ENCODE data around the gene NECTIN2. TPM values are rescaled to one million over a fixed set of nuclear protein-coding genes. Genes with fewer than 3 reads are reported as not detected.
A peak's percentile ranks its signal among the peaks of the same experiment; 100 is the strongest.

NECTIN2 gene
- total and polyA plus RNA-seq, 2 experiments from 2014 or later, result 60.5 to 71.7 TPM

GRCh38 chr19:44865196-44865767 is 19.2 kb downstream of the NECTIN2 start:
- no peaks in the 10 kb centered on the region for H3K27me3 ChIP-seq (replicated peaks; ENCODE audit: insufficient read depth)
- H3K9ac ChIP-seq, result no peak overlapping the region
- no peaks in the 10 kb centered on the region for H3K9me2 ChIP-seq (ENCODE audit: insufficient read depth)
- H3K4me3 ChIP-seq, result no peak overlapping the region
- H3K79me2 ChIP-seq (ENCODE audit: insufficient read depth), result peaks cover 28% of the 10 kb centered on the region
- H4K20me1 ChIP-seq (ENCODE audit: insufficient read depth), result no peaks in the 10 kb centered on the region
- WGBS, 2 experiments (ENCODE audit: low coverage in 1 of 2, low lambda C conversion rate in 2 of 2, missing lambda C conversion rate in 2 of 2), result 95 to 97% methylated on average over 24 to 27 of the region's 27 CpGs
- no peak overlapping the region for H2AFZ ChIP-seq
- TF ChIP-seq EZH2 (IDR thresholded peaks at IDR 0.05; ENCODE audit: insufficient read depth, poor library complexity, severe bottlenecking), result no peak
- no peak for TF ChIP-seq EZH2phosphoT487 (IDR thresholded peaks at IDR 0.05; ENCODE audit: insufficient read depth, low read depth)
- DNase-seq, result no peak
- H3K4me2 ChIP-seq (ENCODE audit: unreplicated experiment), result no peak overlapping the region
- H3K4me1 ChIP-seq (ENCODE audit: insufficient read depth), result peaks cover 5% of the 10 kb centered on the region; the same call in 1 of the 2 replicates
- H3F3A ChIP-seq (ENCODE audit: insufficient read depth), result no peaks in the 10 kb centered on the region
- no peaks in the 10 kb centered on the region; the same call in 1 of the 2 replicates for H3K36me3 ChIP-seq (ENCODE audit: low read depth)
- H3K9me3 ChIP-seq (ENCODE audit: low read depth), result no peaks in the 10 kb centered on the region
- in situ Hi-C loops (cut with MboI), result no loop called here
- no peak overlapping the region for H3K27ac ChIP-seq

- Histone ChIP-seq H3K79me2 (ENCODE audit: insufficient read depth) (peaks cover 16% of the 10 kb centered on the region), H3K9ac (no peak overlapping the region), H3K9me2 (ENCODE audit: insufficient read depth) (no peaks in the 10 kb centered on the region), H3K4me1 (ENCODE audit: insufficient read depth) (peaks cover 5% of the 10 kb centered on the region; the same call in 1 of the 2 replicates), H3K9me3 (ENCODE audit: low read depth) (no peaks in the 10 kb centered on the region), H3K4me2 (ENCODE audit: unreplicated experiment) (no peak overlapping the region), H3K4me3 (no peak overlapping the region), H3K27me3 (replicated peaks; ENCODE audit: insufficient read depth) (no peaks in the 10 kb centered on the region), H4K20me1 (ENCODE audit: insufficient read depth) (no peaks in the 10 kb centered on the region), H2AFZ (no peak overlapping the region), H3F3A (ENCODE audit: insufficient read depth) (no peaks in the 10 kb centered on the region), H3K36me3 (ENCODE audit: low read depth) (no peaks in the 10 kb centered on the region; the same call in 1 of the 2 replicates), H3K27ac (no peak overlapping the region)
- DNase-seq, result no peak
- TF ChIP-seq EZH2 (IDR thresholded peaks at IDR 0.05; ENCODE audit: insufficient read depth, poor library complexity, severe bottlenecking) (no peak), EZH2phosphoT487 (IDR thresholded peaks at IDR 0.05; ENCODE audit: insufficient read depth, low read depth) (no peak)
- WGBS, 2 experiments (ENCODE audit: low coverage in 1 of 2, low lambda C conversion rate in 2 of 2, missing lambda C conversion rate in 2 of 2), result 95 to 97% methylated on average over 4 of the region's 4 CpGs
- in situ Hi-C loops (cut with MboI), result no loop called here
Measured at GRCh38 chr19:44866664-44867063, 20.6 kb downstream of the NECTIN2 start.

GRCh38 chr19:44867578-44867977 is 21.5 kb downstream of the NECTIN2 start:
- H3K4me2 ChIP-seq (ENCODE audit: unreplicated experiment), result no peak overlapping the region
- H3K4me3 ChIP-seq, result no peak overlapping the region
- no peak for DNase-seq
- H3K27ac ChIP-seq, result no peak overlapping the region
- H3K79me2 ChIP-seq (ENCODE audit: insufficient read depth), result peaks cover 7% of the 10 kb centered on the region
- no peaks in the 10 kb centered on the region for H3K9me2 ChIP-seq (ENCODE audit: insufficient read depth)
- in situ Hi-C loops (cut with MboI), result no loop called here
- peaks cover 5% of the 10 kb centered on the region; the same call in 1 of the 2 replicates for H3K4me1 ChIP-seq (ENCODE audit: insufficient read depth)
- no peaks in the 10 kb centered on the region for H4K20me1 ChIP-seq (ENCODE audit: insufficient read depth)
- no peaks in the 10 kb centered on the region for H3K9me3 ChIP-seq (ENCODE audit: low read depth)
- TF ChIP-seq EZH2phosphoT487 (IDR thresholded peaks at IDR 0.05; ENCODE audit: insufficient read depth, low read depth) (no peak), EZH2 (IDR thresholded peaks at IDR 0.05; ENCODE audit: insufficient read depth, poor library complexity, severe bottlenecking) (no peak)
- H3K27me3 ChIP-seq (replicated peaks; ENCODE audit: insufficient read depth), result no peaks in the 10 kb centered on the region
- no peak overlapping the region for H3K9ac ChIP-seq
- no peak overlapping the region for H2AFZ ChIP-seq
- H3K36me3 ChIP-seq (ENCODE audit: low read depth), result no peaks in the 10 kb centered on the region; the same call in 1 of the 2 replicates
- WGBS, 2 experiments (ENCODE audit: low coverage in 1 of 2, low lambda C conversion rate in 2 of 2, missing lambda C conversion rate in 2 of 2), result 91 to 93% methylated on average over 12 of the region's 12 CpGs
- H3F3A ChIP-seq (ENCODE audit: insufficient read depth), result no peaks in the 10 kb centered on the region

GRCh38 chr19:44869733-44870470 is 23.8 kb downstream of the NECTIN2 start:
- 0 out of 2 replicates have a peak, but pooled peaks cover 4% of the 10 kb centered on the region for H3K79me2 ChIP-seq (ENCODE audit: insufficient read depth)
- H3K9me2 ChIP-seq (ENCODE audit: insufficient read depth), result no peaks in the 10 kb centered on the region
- H2AFZ ChIP-seq, result no peak overlapping the region
- H3K27me3 ChIP-seq (replicated peaks; ENCODE audit: insufficient read depth), result no peaks in the 10 kb centered on the region
- H3K4me1 ChIP-seq (ENCODE audit: insufficient read depth), result peaks cover 5% of the 10 kb centered on the region; the same call in 1 of the 2 replicates
- H3K9ac ChIP-seq, result no peak overlapping the region
- H3F3A ChIP-seq (ENCODE audit: insufficient read depth), result no peaks in the 10 kb centered on the region
- H3K4me3 ChIP-seq, result no peak overlapping the region
- H3K9me3 ChIP-seq (ENCODE audit: low read depth), result no peaks in the 10 kb centered on the region
- peaks cover 3% of the 10 kb centered on the region; the same call in 1 of the 2 replicates for H3K36me3 ChIP-seq (ENCODE audit: low read depth)
- peak; percentile 55 for DNase-seq
- TF ChIP-seq EZH2 (IDR thresholded peaks at IDR 0.05; ENCODE audit: insufficient read depth, poor library complexity, severe bottlenecking) (no peak), EZH2phosphoT487 (IDR thresholded peaks at IDR 0.05; ENCODE audit: insufficient read depth, low read depth) (no peak)
- H3K4me2 ChIP-seq (ENCODE audit: unreplicated experiment), result no peak overlapping the region
- in situ Hi-C loops (cut with MboI), result no loop called here
- no peaks in the 10 kb centered on the region for H4K20me1 ChIP-seq (ENCODE audit: insufficient read depth)
- no peak overlapping the region for H3K27ac ChIP-seq
- 73 to 75% methylated on average over 13 of the region's 13 CpGs for WGBS, 2 experiments (ENCODE audit: low coverage in 1 of 2, low lambda C conversion rate in 2 of 2, missing lambda C conversion rate in 2 of 2)

Data from GM23248 (cell line).